GM12878 (cell line): Measurements from ENCODE around the gene PPP4R4.

Experiments used
- BCL11A ChIP-seq: IDR thresholded peaks from 2 replicates; pipeline ENCODE4 v1.6.1; 2011; ENCODE audit warnings: low read depth, low read length
- CREB1 ChIP-seq: IDR thresholded peaks from 2 replicates; pipeline ENCODE4 v1.6.1; 2012; ENCODE audit warnings: low read depth, mild to moderate bottlenecking, inconsistent platforms
- CTCF ChIP-seq, 3 experiments: IDR thresholded peaks in 2 of 3; conservative IDR thresholded peaks in 1 of 3; 2 replicates each; pipeline ENCODE4 v1.5.1; 2011; ENCODE audit warnings: low read depth in 3 of 3, low read length in 3 of 3, mild to moderate bottlenecking in 3 of 3, control low read depth in 2 of 3, moderate library complexity in 2 of 3, inconsistent platforms in 1 of 3, mixed read lengths in 1 of 3; ENCODE audit not compliant: control insufficient read depth in 2 of 3, insufficient read depth in 1 of 3; ENCODE audit errors: extremely low read depth in 1 of 3
- EZH2 ChIP-seq: IDR thresholded peaks from 2 replicates; pipeline ENCODE4 v1.6.1; 2012; ENCODE audit warnings: low read depth, mild to moderate bottlenecking, control low read depth, inconsistent platforms, low read length, borderline replicate concordance; ENCODE audit not compliant: control insufficient read depth
- IKZF2 ChIP-seq, 2 experiments: fragments of 450-650 bp; IDR thresholded peaks; 2 replicates each; pipeline ENCODE4 v1.6.1; 2017; ENCODE audit warnings: mild to moderate bottlenecking in 2 of 2, moderate library complexity in 2 of 2
- IRF5 ChIP-seq: fragments of 450-650 bp; IDR thresholded peaks from 2 replicates; pipeline ENCODE4 v1.6.1; 2017; ENCODE audit warnings: borderline replicate concordance
- MTA3 ChIP-seq: IDR thresholded peaks from 2 replicates; pipeline ENCODE4 v1.6.1; 2012; ENCODE audit warnings: low read length, inconsistent platforms, borderline replicate concordance
- NFYA ChIP-seq: IDR thresholded peaks from 2 replicates; pipeline ENCODE4 v1.6.1; 2011; ENCODE audit warnings: low read depth, mild to moderate bottlenecking, low read length, improper control_type of control experiment, borderline replicate concordance
- RAD21 ChIP-seq: IDR thresholded peaks from 2 replicates; pipeline ENCODE4 v1.6.1; 2011; ENCODE audit warnings: mild to moderate bottlenecking, low read depth, low read length, moderate library complexity; ENCODE audit not compliant: insufficient read depth
- SIN3A ChIP-seq: IDR thresholded peaks from 2 replicates; pipeline ENCODE4 v1.6.1; 2012; ENCODE audit warnings: low read depth, low read length, improper control_type of control experiment
- SUZ12 ChIP-seq: fragments of 200-600 bp; sonication (generic); IDR thresholded peaks from one replicate; pipeline ENCODE4 v1.6.1; 2018; ENCODE audit warnings: antibody characterized with exemption, mild to moderate bottlenecking; ENCODE audit not compliant: unreplicated experiment
- USF1 ChIP-seq: IDR thresholded peaks from 2 replicates; pipeline ENCODE4 v1.6.1; 2011; ENCODE audit warnings: borderline replicate concordance, low read depth, mild to moderate bottlenecking, moderate library complexity, mixed read lengths, low read length; ENCODE audit not compliant: insufficient read depth; ENCODE audit errors: extremely low read length

DNA sequence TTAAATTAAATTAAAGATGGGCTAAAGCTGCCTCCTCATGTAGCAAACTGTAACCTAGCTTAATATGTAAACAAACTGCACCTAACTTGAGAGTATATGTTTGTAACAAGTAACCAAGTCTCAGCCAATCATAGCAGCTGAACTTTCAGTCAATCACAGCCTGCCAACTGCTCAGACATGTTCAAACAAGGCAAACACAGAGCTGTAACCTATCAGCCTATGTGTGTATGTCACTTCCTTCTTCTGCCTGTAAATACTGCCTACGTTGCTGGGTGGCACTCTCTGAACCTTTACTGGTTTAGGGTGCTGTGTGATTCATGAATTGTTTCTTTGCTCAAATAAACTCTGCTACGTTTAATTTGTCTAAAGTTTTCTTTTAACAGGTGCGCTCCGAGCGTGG is 146.1 kb downstream of the PPP4R4 start:
- TF ChIP-seq NFYA = no peak
- TF ChIP-seq IRF5 = no peak
- no peak for TF ChIP-seq EZH2
- TF ChIP-seq MTA3 = no peak
- TF ChIP-seq IKZF2 (IDR thresholded peaks at IDR 0.05) = no peak
- TF ChIP-seq RAD21 = no peak
- TF ChIP-seq CTCF (IDR thresholded peaks at IDR 0.05 in 2 of 3, conservative IDR thresholded peaks at IDR 0.05 in 1 of 3; ENCODE audit: control insufficient read depth in 2 of 3, extremely low read depth in 1 of 3, insufficient read depth in 1 of 3, low read depth in 3 of 3, low read length in 3 of 3) = no peak
- no peak for TF ChIP-seq SUZ12
- no peak for TF ChIP-seq CREB1
- no peak for TF ChIP-seq BCL11A
- no peak for TF ChIP-seq SIN3A
- TF ChIP-seq USF1 = no peak
